DOHH2 (cell line): Measurements from ENCODE around the gene KIF19.
"Not testable (repeated sequence)": the region's sequence is repeated elsewhere in the genome, so short reads cannot be mapped to it uniquely, and the experiment has no call there.

Experiments used
- H3F3A ChIP-seq: fragments of 200-600 bp; sonication (generic), shearing (Covaris generic); 2 replicates; pipeline ENCODE4 v1.6.0; 2016; ENCODE audit warnings: antibody characterized with exemption, mild to moderate bottlenecking; ENCODE audit not compliant: control insufficient read depth, insufficient read depth
- H3K27ac ChIP-seq: fragments of 200-600 bp; sonication (generic); 2 replicates; pipeline ENCODE4 v1.5.1; 2014; ENCODE audit warnings: low read depth, mild to moderate bottlenecking, low read length, moderate library complexity
- H3K27me3 ChIP-seq: fragments of 200-600 bp; sonication (generic); 2 replicates; pipeline ENCODE4 v1.6.1; 2014; ENCODE audit warnings: mild to moderate bottlenecking, low read length, mixed read lengths; ENCODE audit not compliant: control insufficient read depth
- H3K36me3 ChIP-seq: fragments of 200-600 bp; sonication (generic); 2 replicates; pipeline ENCODE4 v1.6.1; 2014; ENCODE audit warnings: mild to moderate bottlenecking, low read length, moderate library complexity, mixed read lengths; ENCODE audit not compliant: control insufficient read depth
- H3K4me1 ChIP-seq: fragments of 200-600 bp; sonication (generic); 2 replicates; pipeline ENCODE4 v1.6.1; 2014; ENCODE audit warnings: mild to moderate bottlenecking, low read length, mixed read lengths; ENCODE audit not compliant: control insufficient read depth
- H3K4me2 ChIP-seq: fragments of 200-600 bp; sonication (generic); 2 replicates; pipeline ENCODE4 v1.6.0; 2014; ENCODE audit warnings: mild to moderate bottlenecking, low read length, moderate library complexity
- H3K4me3 ChIP-seq: fragments of 200-600 bp; sonication (generic); 2 replicates; pipeline ENCODE4 v1.5.1; 2014; ENCODE audit warnings: mild to moderate bottlenecking, low read length, mixed read lengths
- H3K79me2 ChIP-seq: fragments of 200-600 bp; sonication (generic); 2 replicates; pipeline ENCODE4 v1.6.1; 2014; ENCODE audit warnings: mild to moderate bottlenecking, low read length, mixed read lengths; ENCODE audit not compliant: control insufficient read depth
- H3K9me2 ChIP-seq: fragments of 200-600 bp; sonication (generic); replicated peaks from 2 replicates; pipeline ENCODE4 v1.6.1; 2014; ENCODE audit warnings: mild to moderate bottlenecking, low read length, mixed read lengths; ENCODE audit not compliant: control insufficient read depth
- H3K9me3 ChIP-seq: fragments of 200-600 bp; sonication (generic); 2 replicates; pipeline ENCODE4 v1.6.1; 2014; ENCODE audit warnings: antibody characterized with exemption, low read length, mixed read lengths; ENCODE audit not compliant: control insufficient read depth, insufficient read depth
- H4K20me1 ChIP-seq: fragments of 200-600 bp; sonication (generic); 2 replicates; pipeline ENCODE4 v1.6.0; 2014; ENCODE audit warnings: low read depth, mild to moderate bottlenecking, antibody characterized with exemption, low read length, moderate library complexity; ENCODE audit not compliant: control insufficient read depth, insufficient read depth
- CTCF ChIP-seq: fragments of 200-600 bp; sonication (generic); IDR thresholded peaks from one replicate; pipeline ENCODE4 v1.5.1; 2014; ENCODE audit warnings: antibody characterized with exemption, mild to moderate bottlenecking, low read depth, low read length; ENCODE audit not compliant: poor library complexity, severe bottlenecking
- EZH2phosphoT487 ChIP-seq: fragments of 200-600 bp; sonication (generic); IDR thresholded peaks from 2 replicates; pipeline ENCODE4 v1.6.1; 2017; ENCODE audit warnings: borderline replicate concordance, mild to moderate bottlenecking, antibody characterized with exemption, low read length, moderate library complexity, mixed read lengths

Gene KIF19

GRCh38 chr17:74402048-74402447 is 76.0 kb downstream of the KIF19 start:
- H3K4me3 ChIP-seq = no peak overlapping the region
- H3K4me1 ChIP-seq = no peaks in the 10 kb centered on the region
- H3K27ac ChIP-seq = no peak overlapping the region
- H3F3A ChIP-seq = no peaks in the 10 kb centered on the region
- TF ChIP-seq CTCF (no peak), EZH2phosphoT487 (no peak)
- H3K4me2 ChIP-seq = no peak overlapping the region
- H3K9me3 ChIP-seq = no peaks in the 10 kb centered on the region
- no peaks in the 10 kb centered on the region for H4K20me1 ChIP-seq
- no peaks in the 10 kb centered on the region for H3K27me3 ChIP-seq
- H3K36me3 ChIP-seq = no peaks in the 10 kb centered on the region
- H3K9me2 ChIP-seq = no peaks in the 10 kb centered on the region
- no peaks in the 10 kb centered on the region for H3K79me2 ChIP-seq

- H3K4me3 ChIP-seq = no peak overlapping the region
- H3K9me2 ChIP-seq = no peaks in the 10 kb centered on the region
- H3K27ac ChIP-seq = no peak overlapping the region
- no peaks in the 10 kb centered on the region for H4K20me1 ChIP-seq
- H3K27me3 ChIP-seq = no peaks in the 10 kb centered on the region
- no peak overlapping the region for H3K4me2 ChIP-seq
- TF ChIP-seq EZH2phosphoT487 = no peak
- no peak for TF ChIP-seq CTCF
- no peaks in the 10 kb centered on the region for H3K4me1 ChIP-seq
- H3F3A ChIP-seq = no peaks in the 10 kb centered on the region
- no peaks in the 10 kb centered on the region for H3K36me3 ChIP-seq
- no peaks in the 10 kb centered on the region for H3K9me3 ChIP-seq
- no peaks in the 10 kb centered on the region for H3K79me2 ChIP-seq
Measured at GRCh38 chr17:74403512-74404137, 77.6 kb downstream of the KIF19 start.

- H3K27me3 ChIP-seq = no peaks in the 10 kb centered on the region
- H3K27ac ChIP-seq = no peak overlapping the region
- H3K4me1 ChIP-seq = no peaks in the 10 kb centered on the region
- no peaks in the 10 kb centered on the region for H3K9me2 ChIP-seq
- no peaks in the 10 kb centered on the region for H4K20me1 ChIP-seq
- TF ChIP-seq EZH2phosphoT487 = no peak
- no peak for TF ChIP-seq CTCF
- H3K4me3 ChIP-seq = no peak overlapping the region
- no peaks in the 10 kb centered on the region for H3K9me3 ChIP-seq
- no peaks in the 10 kb centered on the region for H3F3A ChIP-seq
- no peaks in the 10 kb centered on the region for H3K36me3 ChIP-seq
- H3K79me2 ChIP-seq = no peaks in the 10 kb centered on the region
- H3K4me2 ChIP-seq = no peak overlapping the region
Measured at GRCh38 chr17:74404218-74404617, 78.2 kb downstream of the KIF19 start.

GRCh38 chr17:74404789-74405188 is 78.8 kb downstream of the KIF19 start:
- Histone ChIP-seq H4K20me1 (no peaks in the 10 kb centered on the region), H3K36me3 (no peaks in the 10 kb centered on the region), H3K4me1 (no peaks in the 10 kb centered on the region), H3K4me3 (no peak overlapping the region), H3K79me2 (no peaks in the 10 kb centered on the region), H3K4me2 (no peak overlapping the region), H3K9me2 (no peaks in the 10 kb centered on the region), H3F3A (no peaks in the 10 kb centered on the region), H3K9me3 (no peaks in the 10 kb centered on the region), H3K27ac (no peak overlapping the region), H3K27me3 (no peaks in the 10 kb centered on the region)
- no peak for TF ChIP-seq EZH2phosphoT487

GRCh38 chr17:74405311-74405710 is 79.3 kb downstream of the KIF19 start:
- not testable (repeated sequence) for H3K4me1 ChIP-seq, H3K4me2 ChIP-seq, H3K9me2 ChIP-seq, H3F3A ChIP-seq, H3K4me3 ChIP-seq, H3K9me3 ChIP-seq, H3K79me2 ChIP-seq, H3K36me3 ChIP-seq, H3K27me3 ChIP-seq, H4K20me1 ChIP-seq, H3K27ac ChIP-seq
